Measurements from ENCODE around the gene E2F8. TPM values are rescaled to one million over a fixed set of nuclear protein-coding genes. Genes with fewer than 3 reads are reported as not detected.

Gene E2F8
- total RNA-seq, 2 donors from 2014 or later: 15.7 to 26.1 TPM

Other genes with a start within 250 kb of the E2F8 start
- gene MRGPRX2, start 180.2 kb downstream of the E2F8 start, total RNA-seq: under 1 TPM in 1 of 2 donors, not detected in 1; 0.90 TPM
- gene ZDHHC13, start 123.8 kb downstream of the E2F8 start, total RNA-seq: 10 to 100 TPM; 22.1 to 27.6 TPM
- not detected for gene CSRP3, start 39.0 kb downstream of the E2F8 start, total RNA-seq

Measured in activated T-helper 17 cell treated with anti-CD3 and anti-CD28 coated beads, Interleukin-2, amount 50 U/mL, for 72 hours (primary cell).